Measurements from ENCODE around the gene DNM1. TPM values are rescaled to one million over a fixed set of nuclear protein-coding genes. Genes with fewer than 3 reads are reported as not detected.

DNM1 gene
- total and polyA plus RNA-seq, 2 experiments from 2014 or later = 36.0 to 42.0 TPM

DNA sequence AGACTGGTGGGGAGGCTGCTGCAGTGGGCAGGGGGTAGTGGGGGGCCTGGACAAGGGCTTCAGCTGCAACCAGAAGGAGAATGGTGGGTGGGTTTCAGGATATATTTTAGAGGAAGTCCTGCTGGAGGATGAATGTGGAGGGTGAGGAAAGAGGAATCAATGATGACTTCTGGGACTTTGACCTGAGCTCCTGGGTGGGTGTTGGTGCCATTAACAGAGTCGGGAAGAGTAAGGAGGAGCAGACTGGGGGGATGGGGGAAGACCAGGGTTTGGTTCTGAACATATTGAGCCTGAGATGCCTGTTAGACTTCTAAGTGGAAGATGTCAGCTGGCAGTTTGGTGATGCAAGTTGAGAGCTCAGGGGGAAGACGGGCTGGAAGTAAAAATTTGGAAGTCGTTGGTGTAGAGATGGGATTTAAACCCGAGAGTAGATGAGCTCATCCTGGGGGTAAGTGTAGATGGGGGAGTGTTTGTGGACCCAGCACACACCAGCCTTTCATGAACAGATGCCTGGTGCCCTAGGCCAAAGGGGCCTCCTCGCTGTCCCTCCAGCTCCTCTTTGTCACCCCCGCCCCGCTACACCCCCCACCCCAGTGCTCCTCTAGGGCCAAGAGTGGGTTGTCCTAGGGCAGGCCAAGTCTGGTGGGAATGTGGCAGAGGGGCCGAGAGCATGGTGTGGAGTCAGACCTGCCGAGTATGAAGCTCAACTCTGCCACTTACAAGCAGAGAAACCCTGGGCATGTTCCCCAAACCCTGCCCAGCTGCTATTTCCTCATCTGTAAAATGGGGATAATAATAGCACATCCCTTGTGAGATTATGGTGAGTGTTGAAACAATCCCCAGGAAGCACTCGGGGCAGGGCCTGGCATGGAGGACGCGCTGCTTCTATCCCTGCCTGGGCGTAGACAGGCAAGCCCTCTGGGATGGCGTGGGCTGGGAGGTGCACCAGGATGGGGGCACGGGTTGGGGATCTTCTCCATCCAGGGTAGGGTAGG, 4.0 kb downstream of the DNM1 start (continued):
- TF ChIP-seq REST (IDR thresholded peaks at IDR 0.05; ENCODE audit: unreplicated experiment) = no peak
- TF ChIP-seq ZNF331 (CRISPR knock-in tag; IDR thresholded peaks at IDR 0.05; ENCODE audit: low read depth) = no peak
- no peak for TF ChIP-seq POLR2AphosphoS5 (IDR thresholded peaks at IDR 0.05; ENCODE audit: low read depth)
- no peak for TF ChIP-seq ZNF114 (CRISPR knock-in tag; IDR thresholded peaks at IDR 0.05)
- TF ChIP-seq JUNB (IDR thresholded peaks at IDR 0.05; ENCODE audit: unreplicated experiment) = no peak

- Histone ChIP-seq H3K27ac (ENCODE audit: low read depth) (no peak overlapping the region), H3K27me3 (ENCODE audit: insufficient read depth) (no peaks in the 10 kb centered on the region), H3K4me3 (no peak overlapping the region), H2AFZ (no peak overlapping the region), H4K20me1 (replicated peaks; ENCODE audit: insufficient read depth) (peaks cover 3% of the 10 kb centered on the region; the same call in 1 of the 2 replicates), H3F3A (replicated peaks; ENCODE audit: low read depth) (no peaks in the 10 kb centered on the region), H3K9me2 (ENCODE audit: insufficient read depth) (no peaks in the 10 kb centered on the region), H3K4me2 (no peak overlapping the region), H3K79me2 (replicated peaks; ENCODE audit: insufficient read depth) (0 out of 2 replicates have a peak, but pooled peaks cover 4% of the 10 kb centered on the region), H3K4me1 (ENCODE audit: insufficient read depth) (peaks cover 9% of the 10 kb centered on the region; the same call in 1 of the 2 replicates), H3K36me3 (ENCODE audit: insufficient read depth) (no peaks in the 10 kb centered on the region)
- TF ChIP-seq POLR2AphosphoS5 (IDR thresholded peaks at IDR 0.05; ENCODE audit: low read depth) = no peak
- no peak for TF ChIP-seq JUNB (IDR thresholded peaks at IDR 0.05; ENCODE audit: unreplicated experiment)
- Mint-ChIP-seq H3K4me1 (peaks cover 17% of the 10 kb centered on the region), H3K27me3 (ENCODE audit: insufficient read depth, low read depth, poor library complexity) (peaks cover 21% of the 10 kb centered on the region), H3K9me3 (no peaks in the 10 kb centered on the region; the same call in 2 of the 3 replicates), H3K36me3 (ENCODE audit: low read depth) (peaks cover 2% of the 10 kb centered on the region; the same call in 1 of the 3 replicates), H3K4me3 (no peak overlapping the region; the same call in 2 of the 3 replicates), H3K27ac (no peak overlapping the region)
- no peak for ATAC-seq
- DNase-seq (ENCODE audit: low spot score) = no peak
Measured at GRCh38 chr9:128208386-128208785, 5.2 kb downstream of the DNM1 start.

DNA sequence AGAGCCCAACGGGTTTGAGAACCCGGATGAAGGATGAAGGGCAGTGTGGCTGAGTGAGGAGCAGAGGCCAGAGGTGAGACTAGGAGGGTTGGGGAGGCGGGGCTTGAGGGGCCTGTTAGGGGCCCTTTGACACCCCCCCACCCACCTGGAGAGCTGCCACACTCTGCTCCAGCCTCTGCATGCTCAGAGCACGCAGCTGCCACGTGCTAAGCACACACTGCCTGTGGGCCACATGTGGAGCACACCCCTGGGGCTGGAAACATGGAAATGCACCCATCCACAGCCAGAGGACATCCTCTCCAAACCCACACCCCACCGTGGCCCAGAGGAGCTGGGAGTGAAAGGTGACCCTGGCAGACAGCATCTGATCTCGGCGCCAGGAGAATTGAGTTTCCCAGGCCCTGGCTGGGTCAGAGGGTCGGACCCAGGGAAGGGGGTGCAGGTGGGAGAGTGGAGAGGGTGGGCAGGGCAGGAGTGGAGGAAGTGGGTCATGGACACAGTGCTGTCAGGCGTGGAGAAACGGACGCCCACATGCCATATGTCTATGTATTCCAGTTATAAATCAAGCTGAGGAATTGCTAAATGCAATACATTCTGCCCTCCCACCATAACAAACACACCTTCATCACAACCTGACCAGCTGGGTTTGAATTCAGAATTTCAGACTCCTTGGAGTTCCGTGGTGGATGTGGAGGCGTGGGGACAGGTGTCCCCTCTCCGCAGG, 5.9 kb downstream of the DNM1 start:
- no peak overlapping the region for H2AFZ ChIP-seq
- H3K4me1 Mint-ChIP-seq = peaks cover 21% of the 10 kb centered on the region
- no peak overlapping the region for H3K27ac Mint-ChIP-seq
- no peaks in the 10 kb centered on the region for H3K9me2 ChIP-seq (ENCODE audit: insufficient read depth)
- DNase-seq (ENCODE audit: low spot score) = no peak
- no peaks in the 10 kb centered on the region for H3K27me3 ChIP-seq (ENCODE audit: insufficient read depth)
- H4K20me1 ChIP-seq (replicated peaks; ENCODE audit: insufficient read depth) = peaks cover 3% of the 10 kb centered on the region
- no peaks in the 10 kb centered on the region; the same call in 2 of the 3 replicates for H3K9me3 Mint-ChIP-seq
- H3K36me3 Mint-ChIP-seq (ENCODE audit: low read depth) = peaks cover 2% of the 10 kb centered on the region; the same call in 1 of the 3 replicates
- ATAC-seq = no peak
- no peaks in the 10 kb centered on the region for H3F3A ChIP-seq (replicated peaks; ENCODE audit: low read depth)
- H3K4me3 Mint-ChIP-seq = no peak overlapping the region; the same call in 2 of the 3 replicates
- peaks cover 8% of the 10 kb centered on the region; the same call in 1 of the 2 replicates for H3K4me1 ChIP-seq (ENCODE audit: insufficient read depth)
- H3K36me3 ChIP-seq (ENCODE audit: insufficient read depth) = no peaks in the 10 kb centered on the region
- H3K27me3 Mint-ChIP-seq (ENCODE audit: insufficient read depth, low read depth, poor library complexity) = peaks cover 21% of the 10 kb centered on the region
- H3K4me2 ChIP-seq = no peak overlapping the region
- no peak overlapping the region for H3K4me3 ChIP-seq
- H3K79me2 ChIP-seq (replicated peaks; ENCODE audit: insufficient read depth) = 0 out of 2 replicates have a peak, but pooled peaks cover 4% of the 10 kb centered on the region
- H3K27ac ChIP-seq (ENCODE audit: low read depth) = no peak overlapping the region
- TF ChIP-seq JUNB (IDR thresholded peaks at IDR 0.05; ENCODE audit: unreplicated experiment) (no peak), EZH2 (IDR thresholded peaks at IDR 0.05; ENCODE audit: low read depth, unreplicated experiment) (no peak)

All from GM23338 (cell line).